IPS-18a (cell line): ENCODE measurements around the gene HS1BP3.

Experiments used
- H3K27ac ChIP-seq: one replicate; pipeline ENCODE4 v1.5.1; 2013; ENCODE audit warnings: low read length
- H3K27me3 ChIP-seq: one replicate; pipeline ENCODE4 v1.6.1; 2013; ENCODE audit warnings: mild to moderate bottlenecking, low read length; ENCODE audit not compliant: control insufficient read depth, insufficient read depth
- H3K36me3 ChIP-seq: one replicate; pipeline ENCODE4 v1.6.1; 2013; ENCODE audit warnings: low read depth, low read length; ENCODE audit not compliant: control insufficient read depth
- H3K4me1 ChIP-seq: one replicate; pipeline ENCODE4 v1.6.1; 2013; ENCODE audit warnings: low read depth, low read length; ENCODE audit not compliant: control insufficient read depth
- H3K4me3 ChIP-seq: one replicate; pipeline ENCODE4 v1.5.1; 2013; ENCODE audit warnings: low read length
- H3K9ac ChIP-seq: one replicate; pipeline ENCODE4 v1.6.1; 2013; ENCODE audit warnings: mild to moderate bottlenecking, low read length, moderate library complexity
- H3K9me3 ChIP-seq: one replicate; pipeline ENCODE4 v1.6.1; 2013; ENCODE audit warnings: low read depth, low read length; ENCODE audit not compliant: control insufficient read depth

HS1BP3 gene

GRCh38 chr2:20585710-20586594 is 64.9 kb downstream of the HS1BP3 start:
- no peak overlapping the region for H3K4me3 ChIP-seq
- peaks cover 17% of the 10 kb centered on the region for H3K4me1 ChIP-seq
- no peaks in the 10 kb centered on the region for H3K27me3 ChIP-seq
- no peaks in the 10 kb centered on the region for H3K9me3 ChIP-seq
- no peak overlapping the region for H3K9ac ChIP-seq
- no peaks in the 10 kb centered on the region for H3K36me3 ChIP-seq
- H3K27ac ChIP-seq = no peak overlapping the region

- Histone ChIP-seq H3K27ac (no peak overlapping the region), H3K4me3 (no peak overlapping the region), H3K9ac (no peak overlapping the region), H3K4me1 (peaks cover 17% of the 10 kb centered on the region), H3K27me3 (no peaks in the 10 kb centered on the region), H3K36me3 (no peaks in the 10 kb centered on the region), H3K9me3 (no peaks in the 10 kb centered on the region)
Measured at GRCh38 chr2:20585359-20585709, 65.6 kb downstream of the HS1BP3 start.

- Histone ChIP-seq H3K9ac (no peak overlapping the region), H3K27me3 (no peaks in the 10 kb centered on the region), H3K27ac (peak overlapping the region; percentile 4), H3K36me3 (no peaks in the 10 kb centered on the region), H3K4me1 (peaks cover 19% of the 10 kb centered on the region), H3K9me3 (no peaks in the 10 kb centered on the region), H3K4me3 (no peak overlapping the region)
Measured at GRCh38 chr2:20584399-20585358, 66.2 kb downstream of the HS1BP3 start.

GRCh38 chr2:20584045-20584398 is 66.9 kb downstream of the HS1BP3 start:
- H3K27ac ChIP-seq = peak overlapping the region; percentile 4
- H3K4me3 ChIP-seq = no peak overlapping the region
- no peaks in the 10 kb centered on the region for H3K27me3 ChIP-seq
- no peaks in the 10 kb centered on the region for H3K36me3 ChIP-seq
- no peaks in the 10 kb centered on the region for H3K9me3 ChIP-seq
- H3K4me1 ChIP-seq = peaks cover 25% of the 10 kb centered on the region
- H3K9ac ChIP-seq = no peak overlapping the region

- no peaks in the 10 kb centered on the region for H3K9me3 ChIP-seq
- H3K27ac ChIP-seq = no peak overlapping the region
- H3K4me1 ChIP-seq = peaks cover 25% of the 10 kb centered on the region
- no peak overlapping the region for H3K9ac ChIP-seq
- no peaks in the 10 kb centered on the region for H3K36me3 ChIP-seq
- H3K4me3 ChIP-seq = no peak overlapping the region
- no peaks in the 10 kb centered on the region for H3K27me3 ChIP-seq
Measured at GRCh38 chr2:20583425-20583881, 67.4 kb downstream of the HS1BP3 start.

GRCh38 chr2:20582600-20583221 is 68.2 kb downstream of the HS1BP3 start:
- Histone ChIP-seq H3K27me3 (no peaks in the 10 kb centered on the region), H3K27ac (no peak overlapping the region), H3K9ac (no peak overlapping the region)

GRCh38 chr2:20580690-20581437 is 70.0 kb downstream of the HS1BP3 start:
- no peaks in the 10 kb centered on the region for H3K9me3 ChIP-seq
- peaks cover 25% of the 10 kb centered on the region for H3K4me1 ChIP-seq
- H3K27ac ChIP-seq = no peak overlapping the region
- H3K27me3 ChIP-seq = no peaks in the 10 kb centered on the region
- no peak overlapping the region for H3K9ac ChIP-seq
- H3K4me3 ChIP-seq = no peak overlapping the region
- no peaks in the 10 kb centered on the region for H3K36me3 ChIP-seq

More at GRCh38 chr2:20582600-20583221, 68.2 kb downstream of the HS1BP3 start:
- Histone ChIP-seq H3K4me3 (no peak overlapping the region), H3K9me3 (no peaks in the 10 kb centered on the region), H3K4me1 (peaks cover 25% of the 10 kb centered on the region), H3K36me3 (no peaks in the 10 kb centered on the region)

GRCh38 chr2:20579866-20580265 is 71.0 kb downstream of the HS1BP3 start:
- Histone ChIP-seq H3K9ac (no peak overlapping the region), H3K4me3 (no peak overlapping the region), H3K4me1 (peaks cover 20% of the 10 kb centered on the region), H3K27me3 (no peaks in the 10 kb centered on the region), H3K9me3 (no peaks in the 10 kb centered on the region), H3K36me3 (no peaks in the 10 kb centered on the region), H3K27ac (no peak overlapping the region)

GRCh38 chr2:20578895-20579825 is 71.7 kb downstream of the HS1BP3 start:
- Histone ChIP-seq H3K9ac (no peak overlapping the region), H3K9me3 (no peaks in the 10 kb centered on the region), H3K36me3 (no peaks in the 10 kb centered on the region), H3K27me3 (no peaks in the 10 kb centered on the region), H3K4me3 (no peak overlapping the region), H3K27ac (no peak overlapping the region), H3K4me1 (peaks cover 13% of the 10 kb centered on the region)

GRCh38 chr2:20578266-20578894 is 72.5 kb downstream of the HS1BP3 start:
- Histone ChIP-seq H3K27me3 (no peaks in the 10 kb centered on the region), H3K9me3 (no peaks in the 10 kb centered on the region), H3K27ac (no peak overlapping the region), H3K4me3 (no peak overlapping the region), H3K4me1 (peaks cover 8% of the 10 kb centered on the region), H3K9ac (no peak overlapping the region), H3K36me3 (no peaks in the 10 kb centered on the region)
